ENCODE measurements around the gene PRKAG2. TPM values are rescaled to one million over a fixed set of nuclear protein-coding genes. Genes with fewer than 3 reads are reported as not detected.
A peak's percentile ranks its signal among the peaks of the same experiment; 100 is the strongest.

PRKAG2 gene
- total and polyA plus RNA-seq, 2 experiments from 2014 or later: 9.1 to 14.9 TPM

- Histone ChIP-seq H3K27me3 (ENCODE audit: insufficient read depth) (no peaks in the 10 kb centered on the region), H3K4me2 (no peak overlapping the region), H3K79me2 (replicated peaks; ENCODE audit: insufficient read depth) (0 out of 2 replicates have a peak, but pooled peaks cover 2% of the 10 kb centered on the region), H3K9me2 (ENCODE audit: insufficient read depth) (no peaks in the 10 kb centered on the region), H3K4me3 (no peak overlapping the region), H2AFZ (no peak overlapping the region), H4K20me1 (replicated peaks; ENCODE audit: insufficient read depth) (no peaks in the 10 kb centered on the region; the same call in 1 of the 2 replicates), H3K27ac (ENCODE audit: low read depth) (no peak overlapping the region), H3K36me3 (ENCODE audit: insufficient read depth) (no peaks in the 10 kb centered on the region), H3F3A (replicated peaks; ENCODE audit: low read depth) (no peaks in the 10 kb centered on the region), H3K4me1 (ENCODE audit: insufficient read depth) (no peaks in the 10 kb centered on the region)
- no peak for DNase-seq (ENCODE audit: low spot score)
- Mint-ChIP-seq H3K4me1 (peaks cover 2% of the 10 kb centered on the region; the same call in 1 of the 3 replicates), H3K27ac (no peak overlapping the region), H3K9me3 (no peaks in the 10 kb centered on the region), H3K36me3 (ENCODE audit: low read depth) (no peaks in the 10 kb centered on the region; the same call in 2 of the 3 replicates), H3K4me3 (no peak overlapping the region), H3K27me3 (ENCODE audit: insufficient read depth, low read depth, poor library complexity) (peaks cover 7% of the 10 kb centered on the region)
- no peak for ATAC-seq
- TF ChIP-seq CREB1 (CRISPR knock-in tag; IDR thresholded peaks at IDR 0.05; ENCODE audit: low read depth): no peak
- TF ChIP-seq EZH2 (IDR thresholded peaks at IDR 0.05; ENCODE audit: low read depth, unreplicated experiment): no peak
- TF ChIP-seq, protein P1, sequence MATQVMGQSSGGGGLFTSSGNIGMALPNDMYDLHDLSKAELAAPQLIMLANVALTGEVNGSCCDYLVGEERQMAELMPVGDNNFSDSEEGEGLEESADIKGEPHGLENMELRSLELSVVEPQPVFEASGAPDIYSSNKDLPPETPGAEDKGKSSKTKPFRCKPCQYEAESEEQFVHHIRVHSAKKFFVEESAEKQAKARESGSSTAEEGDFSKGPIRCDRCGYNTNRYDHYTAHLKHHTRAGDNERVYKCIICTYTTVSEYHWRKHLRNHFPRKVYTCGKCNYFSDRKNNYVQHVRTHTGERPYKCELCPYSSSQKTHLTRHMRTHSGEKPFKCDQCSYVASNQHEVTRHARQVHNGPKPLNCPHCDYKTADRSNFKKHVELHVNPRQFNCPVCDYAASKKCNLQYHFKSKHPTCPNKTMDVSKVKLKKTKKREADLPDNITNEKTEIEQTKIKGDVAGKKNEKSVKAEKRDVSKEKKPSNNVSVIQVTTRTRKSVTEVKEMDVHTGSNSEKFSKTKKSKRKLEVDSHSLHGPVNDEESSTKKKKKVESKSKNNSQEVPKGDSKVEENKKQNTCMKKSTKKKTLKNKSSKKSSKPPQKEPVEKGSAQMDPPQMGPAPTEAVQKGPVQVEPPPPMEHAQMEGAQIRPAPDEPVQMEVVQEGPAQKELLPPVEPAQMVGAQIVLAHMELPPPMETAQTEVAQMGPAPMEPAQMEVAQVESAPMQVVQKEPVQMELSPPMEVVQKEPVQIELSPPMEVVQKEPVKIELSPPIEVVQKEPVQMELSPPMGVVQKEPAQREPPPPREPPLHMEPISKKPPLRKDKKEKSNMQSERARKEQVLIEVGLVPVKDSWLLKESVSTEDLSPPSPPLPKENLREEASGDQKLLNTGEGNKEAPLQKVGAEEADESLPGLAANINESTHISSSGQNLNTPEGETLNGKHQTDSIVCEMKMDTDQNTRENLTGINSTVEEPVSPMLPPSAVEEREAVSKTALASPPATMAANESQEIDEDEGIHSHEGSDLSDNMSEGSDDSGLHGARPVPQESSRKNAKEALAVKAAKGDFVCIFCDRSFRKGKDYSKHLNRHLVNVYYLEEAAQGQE (IDR thresholded peaks at IDR 0.05; ENCODE audit: unreplicated experiment): no peak
- no peak for TF ChIP-seq NANOG (IDR thresholded peaks at IDR 0.05; ENCODE audit: borderline replicate concordance)
- TF ChIP-seq ZNF114 (CRISPR knock-in tag; IDR thresholded peaks at IDR 0.05): no peak
These were observed 285.0 kb downstream of the PRKAG2 start for GRCh38 chr7:151591866-151592265.

DNA sequence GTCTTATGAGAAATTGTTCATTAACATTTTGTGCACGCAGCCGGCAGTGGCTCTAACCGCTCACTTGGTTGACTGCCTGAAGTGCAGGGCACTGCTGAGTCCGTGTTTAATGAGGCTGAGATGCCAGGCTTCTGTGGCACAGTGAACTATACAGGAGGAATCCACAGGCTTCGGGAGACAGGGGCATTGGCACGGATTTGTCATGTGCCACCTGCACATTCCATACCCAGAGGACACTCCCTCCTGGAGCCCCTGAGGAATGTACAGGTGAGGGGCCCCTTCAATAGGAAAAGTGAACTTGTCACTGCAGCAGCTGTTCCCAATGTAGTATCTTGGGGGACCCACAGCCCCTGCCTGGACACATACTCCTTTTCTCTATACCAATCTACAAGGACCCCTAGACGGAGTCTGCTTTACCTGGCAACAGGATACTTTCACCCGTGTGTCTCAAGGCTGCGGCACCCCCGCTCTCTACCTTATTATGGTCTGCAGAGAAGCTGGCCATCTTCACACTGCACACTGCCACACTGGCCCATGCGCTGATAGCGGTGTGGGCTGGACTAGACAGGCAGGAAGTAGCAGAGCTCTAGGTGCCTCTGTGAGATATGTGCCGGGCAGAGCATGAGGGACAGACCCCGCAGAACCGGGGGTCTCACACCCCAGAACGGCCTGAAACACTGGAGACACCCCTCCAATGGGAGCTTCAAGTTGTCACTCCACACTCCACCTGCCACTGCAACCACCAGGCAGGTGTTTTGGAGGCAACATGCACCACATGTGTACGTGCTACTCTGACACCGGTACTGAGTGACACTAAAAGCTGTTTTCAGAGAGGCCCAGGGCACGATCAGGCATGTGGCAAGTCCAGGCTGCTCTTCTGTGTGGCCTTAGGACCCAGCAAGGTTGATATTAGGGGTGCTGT lies 285.8 kb downstream of the PRKAG2 start:
- Mint-ChIP-seq H3K27me3 (ENCODE audit: insufficient read depth, low read depth, poor library complexity) (peaks cover 6% of the 10 kb centered on the region), H3K27ac (peak overlapping the region; percentile 69; the same call in 1 of the 2 replicates), H3K9me3 (no peaks in the 10 kb centered on the region), H3K4me1 (peaks cover 2% of the 10 kb centered on the region; the same call in 1 of the 3 replicates), H3K36me3 (ENCODE audit: low read depth) (no peaks in the 10 kb centered on the region; the same call in 2 of the 3 replicates), H3K4me3 (no peak overlapping the region)
- H2AFZ ChIP-seq: no peak overlapping the region
- no peaks in the 10 kb centered on the region for H3K27me3 ChIP-seq (ENCODE audit: insufficient read depth)
- H3F3A ChIP-seq (replicated peaks; ENCODE audit: low read depth): no peaks in the 10 kb centered on the region
- ATAC-seq (no peak), DNase-seq (ENCODE audit: low spot score) (no peak)
- no peaks in the 10 kb centered on the region for H3K36me3 ChIP-seq (ENCODE audit: insufficient read depth)
- no peaks in the 10 kb centered on the region for H3K9me2 ChIP-seq (ENCODE audit: insufficient read depth)
- H4K20me1 ChIP-seq (replicated peaks; ENCODE audit: insufficient read depth): no peaks in the 10 kb centered on the region; the same call in 1 of the 2 replicates
- no peak overlapping the region for H3K4me3 ChIP-seq
- no peak overlapping the region for H3K27ac ChIP-seq (ENCODE audit: low read depth)
- no peaks in the 10 kb centered on the region for H3K4me1 ChIP-seq (ENCODE audit: insufficient read depth)
- H3K4me2 ChIP-seq: no peak overlapping the region
- no peaks in the 10 kb centered on the region for H3K79me2 ChIP-seq (replicated peaks; ENCODE audit: insufficient read depth)
- TF ChIP-seq NANOG (IDR thresholded peaks at IDR 0.05; ENCODE audit: borderline replicate concordance) (no peak), ETS1 (IDR thresholded peaks at IDR 0.05) (no peak), ZNF114 (CRISPR knock-in tag; IDR thresholded peaks at IDR 0.05) (no peak), JUNB (IDR thresholded peaks at IDR 0.05; ENCODE audit: unreplicated experiment) (no peak), EZH2 (IDR thresholded peaks at IDR 0.05; ENCODE audit: low read depth, unreplicated experiment) (no peak), POLR2AphosphoS5 (IDR thresholded peaks at IDR 0.05; ENCODE audit: low read depth) (no peak), EZH2phosphoT487 (IDR thresholded peaks at IDR 0.05; ENCODE audit: unreplicated experiment) (no peak)
- TF ChIP-seq, protein P1 (IDR thresholded peaks at IDR 0.05; ENCODE audit: unreplicated experiment): no peak
